Measurements from ENCODE around the gene RABGGTA. TPM values are rescaled to one million over a fixed set of nuclear protein-coding genes. Genes with fewer than 3 reads are reported as not detected.
A peak's percentile ranks its signal among the peaks of the same experiment; 100 is the strongest.

RABGGTA gene
- total RNA-seq, 1 donor: 21.2 TPM

GRCh38 chr14:24255931-24256711 is 15.3 kb downstream of the RABGGTA start:
- H3K4me3 ChIP-seq (ENCODE audit: low read depth, low read length): no peak overlapping the region
- DNase-seq (ENCODE audit: low read depth): no peak
- no peak for TF ChIP-seq CTCF (IDR thresholded peaks at IDR 0.05; ENCODE audit: insufficient read depth, low read length)

- no peak for TF ChIP-seq CTCF (IDR thresholded peaks at IDR 0.05; ENCODE audit: insufficient read depth, low read length)
- DNase-seq (ENCODE audit: low read depth): no peak
- H3K4me3 ChIP-seq (ENCODE audit: low read depth, low read length): no peak overlapping the region
Measured at GRCh38 chr14:24255438-24255837, 16.0 kb downstream of the RABGGTA start.

GRCh38 chr14:24254630-24255392 is 16.6 kb downstream of the RABGGTA start:
- H3K4me3 ChIP-seq (ENCODE audit: low read depth, low read length): no peak overlapping the region
- DNase-seq (ENCODE audit: low read depth): no peak
- TF ChIP-seq CTCF (IDR thresholded peaks at IDR 0.05; ENCODE audit: insufficient read depth, low read length): no peak

GRCh38 chr14:24253936-24254335 is 17.5 kb downstream of the RABGGTA start:
- no peak for TF ChIP-seq CTCF (IDR thresholded peaks at IDR 0.05; ENCODE audit: insufficient read depth, low read length)
- DNase-seq (ENCODE audit: low read depth): no peak
- no peak overlapping the region for H3K4me3 ChIP-seq (ENCODE audit: low read depth, low read length)

GRCh38 chr14:24252289-24253124 is 18.9 kb downstream of the RABGGTA start:
- TF ChIP-seq CTCF (IDR thresholded peaks at IDR 0.05; ENCODE audit: insufficient read depth, low read length): no peak
- no peak overlapping the region for H3K4me3 ChIP-seq (ENCODE audit: low read depth, low read length)
- DNase-seq (ENCODE audit: low read depth): no peak

GRCh38 chr14:24251880-24252288 is 19.5 kb downstream of the RABGGTA start:
- peak; percentile 26 for TF ChIP-seq CTCF (IDR thresholded peaks at IDR 0.05; ENCODE audit: insufficient read depth, low read length)
- no peak overlapping the region for H3K4me3 ChIP-seq (ENCODE audit: low read depth, low read length)
- DNase-seq (ENCODE audit: low read depth): no peak
